NCI-H146 treated with DMSO at 0.1 percent for 48 hours (cell line): ENCODE results near the gene BLOC1S4.
"Not testable (repeated sequence)": the region's sequence is repeated elsewhere in the genome, so short reads cannot be mapped to it uniquely, and the experiment has no call there.

Source experiments
- DNase-seq: peaks from one replicate; lab custom pipeline; 2025; ENCODE audit not compliant: unreplicated experiment; lab: John Stamatoyannopoulos, UW

Gene BLOC1S4

DNA sequence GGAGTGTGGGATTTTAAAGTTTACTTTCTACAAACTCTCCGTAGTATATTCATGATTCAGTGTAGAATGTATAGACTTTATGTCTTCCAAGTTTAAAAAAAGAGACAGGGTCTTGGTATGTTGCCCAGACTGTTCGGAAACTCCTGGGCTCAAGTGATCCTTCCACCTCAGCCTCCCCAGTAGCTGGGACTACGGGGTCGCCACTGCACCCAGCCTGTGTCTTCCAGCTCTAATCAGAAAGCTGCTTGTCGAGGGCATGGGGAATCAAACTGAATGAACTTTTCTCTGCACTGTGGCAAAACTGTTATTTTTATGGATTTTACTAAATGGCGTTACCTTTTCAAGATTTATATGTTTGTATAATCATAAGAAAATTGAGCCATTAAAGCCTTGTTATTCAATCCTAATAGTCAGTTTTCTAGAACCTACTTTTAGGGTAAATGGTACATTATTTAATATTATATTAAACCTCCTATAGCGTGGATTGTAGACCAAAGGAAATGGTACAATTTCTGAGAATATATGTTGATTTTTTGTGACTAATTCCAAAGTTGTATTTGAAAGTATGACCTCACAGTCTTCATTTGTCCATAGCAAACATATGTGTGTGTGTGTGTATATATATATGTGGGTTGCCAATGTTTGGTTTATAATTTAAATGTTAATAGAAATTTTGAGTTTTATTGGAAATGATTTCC, 1.1 kb downstream of the BLOC1S4 start:
- no peak for DNase-seq

DNA sequence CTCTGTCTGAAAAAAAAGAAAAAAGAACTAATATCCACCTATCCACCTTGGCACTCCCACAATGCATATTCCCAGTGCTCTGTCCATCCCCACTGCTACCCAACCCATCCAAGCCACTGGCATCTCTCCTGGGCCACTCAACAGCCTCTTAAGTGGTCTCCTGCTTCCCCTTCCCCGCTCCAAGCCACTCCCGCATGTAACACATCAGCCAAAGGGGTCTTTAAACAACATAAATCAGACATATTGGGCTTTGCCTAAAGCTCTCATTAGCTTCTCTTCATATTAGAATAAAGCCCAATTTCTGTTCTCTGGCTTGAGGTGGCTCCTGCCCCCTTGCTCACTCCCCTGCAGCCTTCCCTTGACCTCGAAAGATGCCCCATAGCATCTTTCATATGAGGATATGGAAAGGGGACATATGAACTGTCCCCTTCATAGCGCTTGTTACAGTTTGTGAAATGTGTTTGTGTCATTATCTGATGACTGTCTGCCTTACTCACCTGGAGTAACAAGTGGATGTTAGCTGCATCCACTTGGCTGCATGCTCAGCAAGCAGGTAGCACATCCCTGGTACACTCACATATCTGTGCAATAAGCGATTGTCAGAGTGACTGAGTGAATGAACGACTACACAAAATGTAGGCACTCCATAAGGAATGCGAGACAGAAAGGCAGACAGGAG, 3.1 kb downstream of the BLOC1S4 start:
- DNase-seq: no peak

DNA sequence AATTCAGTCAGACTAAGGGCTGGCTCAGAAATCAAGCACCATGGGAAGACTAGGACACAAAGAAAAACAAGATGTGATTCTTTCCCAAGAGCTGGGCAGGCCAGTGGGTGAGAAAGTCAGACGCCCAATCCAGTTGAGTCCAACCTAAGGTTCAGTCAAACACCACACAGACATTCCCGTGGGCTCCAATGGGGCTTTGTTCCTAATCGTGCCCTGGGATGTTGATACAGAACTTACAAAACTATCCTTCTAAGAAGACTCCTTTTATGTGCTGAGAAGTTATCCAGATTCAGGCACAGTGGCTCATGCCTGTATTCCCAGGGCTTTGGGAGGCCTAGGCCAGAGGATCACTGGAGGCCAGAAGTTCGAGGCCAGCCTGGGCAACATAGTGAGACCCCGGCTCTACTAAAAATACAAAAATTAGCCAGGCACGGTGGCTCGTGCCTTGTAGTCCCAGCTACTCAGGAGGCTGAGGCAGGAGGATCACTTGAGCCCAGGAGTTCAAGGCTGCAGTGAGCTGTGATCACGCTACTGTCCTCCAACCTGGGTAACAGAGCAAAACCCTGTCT, 3.7 kb downstream of the BLOC1S4 start:
- no peak for DNase-seq

DNA sequence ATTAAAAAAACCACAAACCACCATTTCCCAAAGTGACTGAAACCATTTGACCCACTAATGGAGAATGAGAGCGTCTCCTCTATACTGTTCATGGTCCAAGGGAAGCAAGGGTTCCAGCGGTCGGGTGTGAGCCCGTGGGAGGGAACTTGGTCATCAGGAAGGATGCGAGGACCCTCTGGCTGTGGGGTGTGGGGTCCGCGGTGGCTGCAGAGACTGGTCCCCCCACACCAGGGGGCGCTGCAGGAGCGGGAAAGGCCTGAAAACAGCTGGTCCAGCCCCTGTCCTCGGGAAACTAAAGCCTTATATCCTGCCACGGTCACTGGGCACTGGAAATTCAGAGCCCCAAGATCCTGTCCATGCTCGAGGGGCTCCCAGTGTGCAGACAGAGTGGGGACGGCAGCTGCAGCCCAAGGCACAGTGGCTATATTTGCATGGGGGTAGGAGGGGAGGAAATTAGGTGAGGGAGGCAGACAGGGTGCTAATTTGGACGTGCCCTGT, 4.3 kb downstream of the BLOC1S4 start:
- DNase-seq: peak; percentile 29

DNA sequence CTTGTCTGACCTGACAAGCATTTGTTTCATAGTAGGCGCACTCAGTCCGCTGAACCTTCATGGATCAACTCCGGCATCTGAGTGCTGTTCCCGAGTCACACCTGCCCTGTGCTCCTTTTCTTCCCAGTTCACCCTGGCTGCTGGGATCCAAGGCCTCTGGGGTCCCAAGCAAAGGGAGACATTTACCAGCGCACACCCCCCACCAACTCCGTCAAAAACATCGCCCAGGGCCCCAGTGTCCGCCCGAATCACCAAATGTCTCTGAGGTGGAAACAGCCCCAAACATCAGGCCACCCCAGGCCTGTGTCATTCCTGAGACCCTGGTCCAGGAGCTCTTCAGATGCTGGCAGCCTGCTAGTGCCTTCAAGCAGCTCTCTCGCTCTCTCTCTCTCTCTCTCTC, 5.1 kb downstream of the BLOC1S4 start:
- DNase-seq: no peak

DNA sequence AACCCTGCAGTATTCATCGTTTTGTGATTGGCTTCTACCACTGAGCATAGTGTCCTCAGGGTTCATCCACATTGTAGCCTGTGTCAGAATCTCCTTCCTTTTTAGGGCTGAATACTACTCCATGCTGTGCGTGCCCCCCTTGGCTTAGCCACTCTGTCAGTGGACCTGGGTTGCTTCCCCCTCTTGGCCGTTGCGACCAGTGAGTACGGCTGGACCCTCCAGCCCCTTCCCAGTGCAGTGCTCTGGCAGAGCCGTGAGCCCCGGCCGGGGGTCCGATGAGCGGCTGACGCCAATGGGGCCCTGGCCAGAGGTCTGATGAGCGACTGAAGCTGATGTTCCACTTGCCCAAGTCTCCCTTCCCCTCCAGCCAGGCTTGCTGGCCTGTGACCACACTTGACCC, 6.9 kb downstream of the BLOC1S4 start:
- DNase-seq: no peak

DNA sequence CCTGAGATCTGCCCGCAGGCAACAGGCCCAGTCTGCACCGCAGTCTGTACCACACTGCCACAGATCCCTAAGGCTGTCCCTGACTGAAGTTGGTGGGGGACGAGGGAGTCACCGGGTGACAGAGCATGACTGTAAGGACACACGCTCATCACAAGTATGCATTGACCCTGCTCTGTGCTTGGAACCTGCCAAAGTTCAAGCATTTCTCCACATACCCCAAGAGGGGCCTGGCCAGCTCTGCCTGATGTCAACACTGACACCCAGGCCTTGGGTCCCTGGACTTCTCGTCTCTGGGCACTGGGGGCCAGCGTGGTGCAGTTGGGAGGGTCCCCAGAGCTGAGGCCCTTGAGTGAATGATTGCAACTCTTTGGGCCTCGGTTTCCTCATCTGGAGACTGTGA, 7.9 kb downstream of the BLOC1S4 start:
- DNase-seq: no peak

DNA sequence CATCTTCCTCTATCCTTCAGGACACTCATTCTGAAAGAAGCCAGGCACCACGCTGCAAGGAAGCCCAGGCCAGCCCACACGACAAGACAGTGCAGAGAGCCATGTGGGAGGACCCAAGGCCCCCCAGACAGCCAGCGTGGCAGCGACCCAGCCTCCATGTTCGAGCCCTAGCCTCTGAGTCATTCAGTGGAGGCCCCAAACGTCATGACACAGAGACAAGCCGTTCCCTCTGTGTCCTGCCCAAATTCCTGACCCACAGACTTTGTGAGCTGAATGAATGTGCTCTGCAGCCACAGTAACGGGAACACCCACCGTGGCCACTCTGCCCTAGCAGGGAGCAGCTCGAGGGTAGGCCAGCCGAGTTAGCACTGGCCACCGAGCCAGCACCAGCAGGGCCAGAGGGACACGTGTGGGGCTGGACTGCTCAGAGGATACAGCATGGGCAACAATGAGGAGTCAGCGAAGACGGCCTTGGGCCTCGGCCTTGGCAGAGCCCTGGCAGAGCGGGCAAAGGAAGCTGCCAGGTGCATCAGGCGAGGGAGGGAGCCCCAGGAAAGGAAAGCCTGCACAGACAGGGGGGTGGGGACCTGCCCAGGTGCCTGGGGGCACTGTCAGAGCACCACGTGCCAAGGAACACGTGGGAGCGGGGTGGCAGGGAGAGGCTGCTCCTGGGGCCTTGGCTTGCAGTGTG, 8.6 kb downstream of the BLOC1S4 start:
- no peak for DNase-seq

DNA sequence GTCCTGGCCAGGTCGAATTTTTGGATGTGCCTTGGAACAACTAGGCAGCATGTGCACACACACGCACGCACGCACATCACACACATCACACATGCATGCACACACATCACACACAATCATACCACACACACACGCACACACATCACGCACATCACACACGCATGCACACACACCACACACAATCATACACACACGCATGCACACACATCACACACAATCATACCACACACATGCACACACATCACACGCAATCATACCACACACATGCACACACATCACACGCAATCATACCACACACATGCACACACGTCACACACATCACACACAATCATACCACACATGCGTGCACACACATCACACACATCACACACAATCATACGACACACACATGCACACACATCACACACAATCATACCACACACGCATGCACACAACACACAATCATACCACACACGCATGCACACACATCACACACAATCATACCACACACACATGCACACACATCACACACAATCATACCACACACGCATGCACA, 9.5 kb downstream of the BLOC1S4 start:
- not testable (repeated sequence) for DNase-seq

DNA sequence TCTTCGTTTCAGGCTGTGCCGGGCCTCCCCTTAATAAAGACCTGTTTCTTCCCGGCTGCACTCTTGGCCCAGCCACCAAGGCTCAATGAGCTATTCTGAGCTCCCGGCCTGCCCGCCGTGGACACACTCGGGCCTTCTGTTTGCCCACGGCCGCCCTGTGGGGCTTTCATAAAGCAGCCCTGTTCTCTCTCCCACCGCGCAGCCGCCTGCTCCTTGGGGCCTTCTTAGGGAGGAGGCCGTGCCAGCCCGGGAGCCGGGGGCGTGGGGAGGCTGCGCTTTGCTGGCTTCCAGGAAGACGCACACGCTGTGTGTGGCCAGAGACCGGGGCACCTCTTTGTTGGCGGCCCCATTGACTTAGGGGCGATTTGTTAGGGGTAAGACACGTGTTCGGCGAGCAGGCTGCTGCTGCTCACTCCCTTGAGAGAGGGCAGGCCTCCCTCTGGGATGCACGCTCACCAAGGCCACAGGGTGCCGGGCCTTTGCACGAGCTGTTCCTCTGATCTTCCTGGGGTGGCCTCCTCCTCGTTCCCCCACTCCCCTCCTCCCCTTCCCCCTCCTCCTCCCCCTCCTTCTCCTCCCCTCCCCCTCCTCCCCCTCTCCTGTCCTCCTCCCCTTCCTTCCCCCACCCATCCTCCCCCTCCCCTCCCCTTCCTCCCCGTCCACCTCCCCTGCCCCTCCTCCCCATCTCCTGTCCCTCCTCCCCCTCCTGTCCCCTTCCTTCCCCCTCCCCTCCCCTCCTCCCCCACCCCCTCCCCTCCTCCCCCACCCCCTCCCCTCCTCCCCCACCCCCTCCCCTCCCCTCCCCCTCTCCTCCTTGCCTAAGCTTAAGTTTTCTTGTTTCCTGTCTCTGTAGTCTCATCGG, 11.3 kb downstream of the BLOC1S4 start:
- no peak for DNase-seq

DNA sequence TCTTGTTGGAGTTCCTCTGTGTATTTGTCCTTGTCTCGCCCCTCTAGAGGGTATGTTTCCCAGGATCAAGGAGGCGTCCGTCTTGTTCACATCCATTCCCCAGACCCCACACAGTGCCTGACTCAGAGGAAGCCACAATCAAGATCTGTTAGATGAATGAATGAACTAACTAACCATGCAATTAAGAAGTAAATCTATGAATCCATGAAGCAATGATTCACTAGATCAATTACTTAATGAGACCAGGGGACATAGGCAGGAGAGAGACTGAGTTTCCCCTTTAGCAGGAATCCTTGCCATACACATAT, 11.9 kb downstream of the BLOC1S4 start:
- DNase-seq: no peak

DNA sequence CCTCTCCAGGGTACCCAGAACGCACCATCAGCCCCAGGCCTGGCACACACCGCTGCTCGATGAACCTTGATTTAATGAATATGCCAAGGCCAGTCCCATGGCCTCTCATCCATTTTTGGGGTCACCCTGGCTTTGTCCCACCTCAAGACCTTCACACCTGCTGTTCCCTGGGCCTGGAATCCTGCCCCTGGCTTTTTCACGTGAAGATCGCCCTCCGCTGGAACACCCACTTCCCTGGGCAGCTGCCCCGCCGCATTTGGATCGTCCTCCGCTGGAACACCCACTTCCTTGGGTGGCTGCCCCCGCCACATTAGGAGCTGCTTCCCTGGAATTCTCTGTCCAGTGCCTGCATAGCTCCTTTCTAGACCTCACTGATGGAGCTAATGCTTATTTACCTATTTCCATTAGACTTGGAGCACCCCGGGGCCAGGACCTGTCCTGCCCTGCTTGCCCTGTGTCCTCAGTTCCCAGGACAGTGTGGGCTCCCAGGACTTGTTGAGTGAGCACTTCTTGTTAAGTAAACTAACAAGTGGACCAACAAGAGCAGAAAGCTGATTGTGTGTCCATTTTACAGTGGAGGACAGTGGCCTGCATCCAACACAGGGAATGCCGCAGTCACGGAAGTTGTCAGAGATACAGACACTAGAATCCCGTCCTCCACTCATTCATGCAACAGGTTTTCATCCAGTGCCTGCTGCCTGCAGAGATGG, 12.5 kb downstream of the BLOC1S4 start:
- DNase-seq: no peak

DNA sequence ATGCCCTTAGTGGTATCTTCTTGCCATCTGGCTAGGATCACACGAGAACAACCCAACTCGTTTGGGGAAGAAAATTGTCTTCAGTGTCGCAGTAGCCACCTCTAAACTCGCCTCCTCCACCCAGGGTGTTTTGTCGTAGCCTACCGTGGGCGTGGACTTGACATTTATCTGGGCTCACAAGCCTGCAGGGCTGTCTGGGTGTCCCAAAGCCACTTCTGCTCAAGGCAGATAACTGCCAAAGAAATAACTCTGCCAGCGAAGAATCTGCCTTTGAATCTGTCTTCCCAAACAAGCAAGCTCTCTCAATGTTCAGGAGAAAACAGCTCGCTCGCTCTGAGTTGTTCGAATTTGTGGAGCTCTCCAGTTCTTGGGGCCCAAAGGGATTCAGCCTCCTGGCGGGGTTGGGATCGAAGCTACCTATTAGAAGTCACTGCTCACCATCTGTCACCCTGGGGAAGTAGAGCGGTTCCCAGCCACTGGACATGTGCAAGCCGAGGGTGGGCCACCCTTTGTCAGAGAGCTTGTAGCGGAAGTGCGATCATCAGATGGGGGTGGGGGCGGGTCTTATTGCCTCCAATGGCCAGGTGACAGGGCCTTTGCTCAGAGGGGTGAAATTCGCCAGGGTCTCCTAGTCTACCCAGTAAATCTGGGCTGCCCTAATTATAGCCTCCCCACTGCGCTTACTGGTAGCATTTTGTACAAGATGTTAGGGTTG, 14.8 kb downstream of the BLOC1S4 start:
- no peak for DNase-seq

DNA sequence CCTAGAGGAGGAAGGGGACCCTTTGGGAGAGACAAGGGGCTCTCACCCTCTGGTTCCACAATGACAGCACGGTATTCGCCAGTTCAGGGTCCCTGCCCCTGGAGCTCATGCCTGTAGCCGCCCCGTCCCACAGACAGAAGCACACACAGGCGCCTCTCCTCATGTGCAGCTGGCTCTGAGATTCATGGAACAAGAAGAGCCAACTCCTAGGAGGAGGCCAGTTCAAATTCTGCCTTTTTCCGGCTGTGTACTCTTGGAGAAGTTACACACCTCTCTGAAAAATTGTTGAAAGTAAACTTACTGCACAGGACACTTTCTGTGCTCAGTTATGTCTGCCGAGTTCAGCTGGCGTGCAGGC, 15.3 kb downstream of the BLOC1S4 start:
- DNase-seq: no peak

DNA sequence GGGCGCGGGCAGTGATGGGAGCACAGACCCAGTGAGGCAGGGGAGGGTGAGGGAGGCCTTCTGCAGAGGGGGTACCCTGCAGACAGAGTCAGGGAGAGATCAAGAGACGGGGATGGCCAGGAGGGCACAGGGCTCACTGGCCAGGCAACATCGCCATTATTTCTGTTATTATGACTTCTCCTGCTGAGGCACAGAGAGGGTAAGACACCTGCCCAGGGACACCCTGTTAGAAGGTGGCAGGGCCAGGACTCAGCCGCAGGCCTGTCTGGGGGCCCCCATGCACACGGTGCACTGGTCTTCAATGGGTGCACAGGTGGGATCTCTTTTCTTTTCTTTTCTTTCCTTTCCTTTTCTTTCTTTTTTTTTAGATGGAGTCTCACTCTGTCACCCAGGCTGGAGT, 15.8 kb downstream of the BLOC1S4 start:
- DNase-seq: no peak

DNA sequence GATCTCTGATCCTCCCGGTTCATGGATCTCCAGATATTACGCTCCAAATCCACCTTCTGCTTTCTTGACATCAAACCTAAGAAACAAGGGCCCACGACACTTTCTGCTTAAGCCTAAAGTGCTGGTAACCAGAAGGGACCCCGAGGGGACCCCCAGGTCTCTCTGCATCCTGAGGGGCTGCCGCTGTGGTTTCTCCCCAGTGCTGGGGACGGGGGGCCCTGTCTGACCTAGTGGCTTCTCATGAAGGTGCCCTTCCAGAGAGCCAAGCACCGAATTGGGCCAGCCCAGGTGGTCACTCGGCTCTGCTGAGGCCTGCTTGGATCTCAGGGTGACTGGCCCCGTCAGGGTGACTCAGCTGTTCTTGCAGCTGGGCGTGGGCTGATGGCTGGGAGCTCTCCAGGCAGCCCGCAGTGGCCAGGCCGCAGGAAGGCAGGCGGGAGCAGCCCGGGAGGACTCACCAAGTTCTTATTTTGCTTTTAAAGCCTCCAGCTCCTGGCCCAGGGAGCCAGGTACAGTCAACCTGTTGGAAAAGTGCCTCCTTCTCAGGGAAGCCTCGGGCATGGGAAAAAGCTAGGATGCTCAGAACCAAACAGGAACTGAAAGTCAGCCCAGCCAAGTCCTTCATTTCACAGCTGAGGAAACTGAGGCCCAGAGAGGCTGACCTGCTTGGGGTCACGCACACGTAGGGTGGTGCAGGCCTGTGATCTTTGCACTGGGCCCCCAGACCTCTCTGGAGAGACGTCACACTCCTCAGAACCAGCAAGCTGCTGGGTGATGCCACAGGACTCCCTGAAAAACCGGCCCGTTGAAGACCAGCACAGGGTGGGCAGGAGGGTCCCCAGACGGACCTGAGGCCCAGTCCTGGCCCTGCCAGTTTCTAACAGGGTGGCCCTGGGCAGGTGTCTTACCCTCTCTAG, 16.7 kb downstream of the BLOC1S4 start:
- DNase-seq: no peak

DNA sequence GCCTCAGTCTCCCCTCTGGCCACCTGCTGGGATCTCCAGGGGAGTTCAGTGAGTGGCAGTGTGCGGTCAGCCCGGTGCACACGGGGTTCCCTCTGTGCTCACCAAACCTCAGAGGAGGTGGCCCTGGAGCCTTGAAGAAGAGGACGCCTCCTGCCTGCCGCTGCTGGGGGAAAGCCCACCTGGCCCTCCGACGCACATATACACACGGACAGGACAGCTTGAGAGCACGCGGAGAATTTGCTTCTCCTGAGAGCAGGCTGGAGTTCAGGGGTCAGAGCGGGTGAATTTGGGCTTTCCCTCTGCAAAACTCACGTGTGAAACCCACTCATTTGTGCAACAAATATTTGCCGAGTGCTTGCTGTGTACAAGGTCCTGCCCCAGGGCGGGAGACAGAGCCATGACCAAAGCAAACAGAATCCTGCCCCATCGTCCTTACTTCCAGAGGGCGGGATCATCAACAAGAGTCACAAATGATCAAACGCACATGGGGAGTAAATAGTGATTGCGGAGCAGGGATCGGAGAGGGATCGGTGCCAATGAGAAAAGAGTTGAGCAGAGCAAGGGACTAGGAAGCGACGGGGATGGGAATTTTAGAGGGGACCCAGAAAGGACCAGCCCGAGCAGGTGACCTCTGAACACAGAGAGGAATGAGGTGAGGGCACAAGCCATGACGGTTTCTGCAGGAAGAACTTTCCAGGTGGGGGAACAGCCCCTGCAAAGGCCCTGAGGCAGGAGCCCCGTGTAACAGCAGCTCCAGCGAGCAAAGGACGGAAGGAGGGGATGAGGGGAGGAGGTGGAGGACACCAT, 17.6 kb downstream of the BLOC1S4 start:
- DNase-seq: no peak
